H1 (cell line): ENCODE results near the gene PGF. TPM values are rescaled to one million over a fixed set of nuclear protein-coding genes. Genes with fewer than 3 reads are reported as not detected.

Source experiments
- ASH2L ChIP-seq: fragments of 200-600, 300-600 bp; sonication (generic); IDR thresholded peaks from one replicate; pipeline ENCODE4 v1.7.1; 2017; ENCODE audit warnings: low read length
- EGR1 ChIP-seq: IDR thresholded peaks from 2 replicates; pipeline ENCODE4 v1.6.1; 2011; ENCODE audit warnings: low read depth, low read length, borderline replicate concordance
- EZH2 ChIP-seq: fragments of 200-600 bp; sonication (generic); IDR thresholded peaks from 2 replicates; pipeline ENCODE4 v1.7.1; 2012; ENCODE audit warnings: low read depth, mild to moderate bottlenecking, moderate library complexity, low read length, inconsistent platforms; ENCODE audit not compliant: severe bottlenecking
- JUN ChIP-seq: IDR thresholded peaks from 2 replicates; pipeline ENCODE4 v1.6.1; 2011; ENCODE audit warnings: low read depth, mild to moderate bottlenecking, improper control_type of control experiment, low read length
- KDM4A ChIP-seq: IDR thresholded peaks from one replicate; pipeline ENCODE4 v1.7.1; 2012; ENCODE audit warnings: low read depth, mild to moderate bottlenecking, moderate library complexity, low read length, inconsistent platforms; ENCODE audit not compliant: severe bottlenecking
- PHF8 ChIP-seq: fragments of 200-600 bp; sonication (generic); conservative IDR thresholded peaks from 2 replicates; pipeline ENCODE4 v1.7.1; 2012; ENCODE audit warnings: low read depth, mild to moderate bottlenecking, inconsistent platforms, low read length, moderate library complexity
- POLR2A ChIP-seq, 2 experiments: IDR thresholded peaks; 1 replicate in 1 of 2; 2 replicates in 1 of 2; pipeline ENCODE4 v1.6.1; 2011; ENCODE audit warnings: low read depth in 2 of 2, low read length in 2 of 2, mild to moderate bottlenecking in 2 of 2; ENCODE audit errors: control extremely low read depth in 1 of 2
- POLR2AphosphoS5 ChIP-seq: IDR thresholded peaks from 2 replicates; pipeline ENCODE4 v1.6.1; 2011; ENCODE audit warnings: low read depth, low read length
- RAD21 ChIP-seq, 2 experiments: IDR thresholded peaks in 1 of 2; conservative IDR thresholded peaks in 1 of 2; 2 replicates each; pipeline ENCODE4 v1.6.1; 2011; ENCODE audit warnings: low read depth in 2 of 2, low read length in 2 of 2, improper control_type of control experiment in 1 of 2, inconsistent platforms in 1 of 2, mild to moderate bottlenecking in 1 of 2, moderate library complexity in 1 of 2
- SP2 ChIP-seq: IDR thresholded peaks from 2 replicates; pipeline ENCODE4 v1.6.1; 2012; ENCODE audit warnings: mild to moderate bottlenecking, low read length, inconsistent platforms
- TAF1 ChIP-seq: IDR thresholded peaks from 2 replicates; pipeline ENCODE4 v1.6.1; 2011; ENCODE audit warnings: mild to moderate bottlenecking, low read depth, low read length
- polyA plus RNA-seq, 7 experiments: library from polyadenylated mRNA; depleted of rRNA in 3 of 7; stranded (reverse) in 5 of 7; unstranded in 2 of 7; fragments of >200 nt in 5 of 7; fragments of 200-250 nt in 2 of 7; gene quantifications; 1 replicate in 5 of 7; 2 replicates in 1 of 7; 4 replicates in 1 of 7; pipeline versions ENCODE4 v1.2.1 to v1.2.3, GENCODE V29; 2011 to 2013; ENCODE audit warnings: missing spikeins in 2 of 7, mixed read lengths in 2 of 7
- total RNA-seq: library from RNA; stranded (reverse); fragmentation: NEBNext Ultra II Directional; extraction: Animal tissue kit (Norgen Biotek cat#: 25700); gene quantifications from 2 replicates; pipeline ENCODE4 v1.2.1, GENCODE V29; 2021
- TF ChIP-seq, protein P1 (sequence below): IDR thresholded peaks from 2 replicates; pipeline ENCODE4 v1.6.1; 2012; ENCODE audit warnings: low read length, inconsistent platforms

Gene PGF
- total and polyA plus RNA-seq, 2 of the 8 experiments (the other 6 are each of a cell fraction or from before 2014, with no cell fraction given): 2.1 to 4.1 TPM

DNA sequence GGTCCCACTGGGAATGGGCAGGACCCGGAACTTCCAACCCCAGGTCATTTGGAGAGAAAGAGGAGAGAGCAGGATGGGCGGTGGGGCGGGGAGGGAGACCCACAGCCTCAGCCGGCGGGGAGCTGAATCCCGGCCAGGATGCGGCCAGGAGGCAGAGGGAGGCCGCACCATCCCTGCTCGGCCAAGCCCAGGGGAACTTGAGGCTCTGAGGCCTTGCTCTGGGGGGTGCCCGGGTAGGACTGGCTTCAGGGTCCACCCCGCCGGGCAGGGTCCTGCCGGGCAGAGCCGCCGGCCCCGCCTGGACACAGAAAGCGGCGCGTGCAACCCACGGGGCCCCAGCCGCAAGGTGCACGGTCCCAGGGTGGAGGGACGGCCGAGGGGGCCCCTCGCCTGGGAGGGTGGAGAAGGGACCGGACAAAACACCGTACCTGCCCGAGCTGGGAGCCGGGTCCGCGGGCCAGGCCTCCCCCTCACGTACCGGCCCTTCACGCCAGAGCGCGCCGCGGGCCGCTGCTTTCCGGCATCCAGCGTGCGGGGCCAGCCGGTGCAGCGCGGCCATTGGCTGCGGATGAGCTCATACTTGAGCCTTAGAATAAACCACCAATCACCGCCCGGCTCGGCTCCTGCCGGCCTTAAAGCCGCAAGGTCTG is 32.5 kb downstream of the PGF start, which contains the start of gene RPS6KL1 (continued):
- TF ChIP-seq, protein P1, sequence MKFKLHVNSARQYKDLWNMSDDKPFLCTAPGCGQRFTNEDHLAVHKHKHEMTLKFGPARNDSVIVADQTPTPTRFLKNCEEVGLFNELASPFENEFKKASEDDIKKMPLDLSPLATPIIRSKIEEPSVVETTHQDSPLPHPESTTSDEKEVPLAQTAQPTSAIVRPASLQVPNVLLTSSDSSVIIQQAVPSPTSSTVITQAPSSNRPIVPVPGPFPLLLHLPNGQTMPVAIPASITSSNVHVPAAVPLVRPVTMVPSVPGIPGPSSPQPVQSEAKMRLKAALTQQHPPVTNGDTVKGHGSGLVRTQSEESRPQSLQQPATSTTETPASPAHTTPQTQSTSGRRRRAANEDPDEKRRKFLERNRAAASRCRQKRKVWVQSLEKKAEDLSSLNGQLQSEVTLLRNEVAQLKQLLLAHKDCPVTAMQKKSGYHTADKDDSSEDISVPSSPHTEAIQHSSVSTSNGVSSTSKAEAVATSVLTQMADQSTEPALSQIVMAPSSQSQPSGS: peak; percentile 92
- TF ChIP-seq JUN (no peak), PHF8 (peak; percentile 83), RAD21 (IDR thresholded peaks at IDR 0.05 in 1 of 2, conservative IDR thresholded peaks at IDR 0.05 in 1 of 2; ENCODE audit: low read depth in 2 of 2, low read length in 2 of 2) (no peak), ASH2L (peak; percentile 57), EGR1 (no peak), TAF1 (peak; percentile 46; the same call in 1 of the 2 replicates), POLR2A (IDR thresholded peaks at IDR 0.05; ENCODE audit: control extremely low read depth in 1 of 2, low read depth in 2 of 2, low read length in 2 of 2) (peak in 1 of 2 experiments; percentile 80; a peak in 2 of 3 replicates), EZH2 (no peak), POLR2AphosphoS5 (peak; percentile 57; the same call in 1 of the 2 replicates), SP2 (no peak), KDM4A (peak; percentile 74)
